ENCODE measurements around the gene VPS26C.

DNA sequence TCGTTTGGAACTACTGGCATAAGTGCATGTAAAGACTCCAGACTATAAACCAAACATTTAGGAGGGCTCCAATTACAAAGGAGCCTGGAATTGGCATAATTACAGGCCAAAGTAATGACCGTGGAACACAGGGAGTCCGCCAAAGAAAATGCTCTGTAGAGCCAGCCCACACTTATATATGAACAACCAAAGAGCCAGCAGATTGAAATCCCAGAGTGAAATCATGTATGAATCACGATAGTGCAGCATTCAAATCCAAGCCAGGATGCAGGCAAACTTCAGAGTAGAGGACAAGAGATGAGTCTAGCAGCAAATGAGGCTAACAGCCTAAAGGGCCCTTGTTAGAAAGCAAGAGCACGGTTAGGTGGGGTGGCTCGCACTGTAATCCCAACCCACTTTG, 13.1 kb downstream of the VPS26C start:
- TF ChIP-seq, protein P1, sequence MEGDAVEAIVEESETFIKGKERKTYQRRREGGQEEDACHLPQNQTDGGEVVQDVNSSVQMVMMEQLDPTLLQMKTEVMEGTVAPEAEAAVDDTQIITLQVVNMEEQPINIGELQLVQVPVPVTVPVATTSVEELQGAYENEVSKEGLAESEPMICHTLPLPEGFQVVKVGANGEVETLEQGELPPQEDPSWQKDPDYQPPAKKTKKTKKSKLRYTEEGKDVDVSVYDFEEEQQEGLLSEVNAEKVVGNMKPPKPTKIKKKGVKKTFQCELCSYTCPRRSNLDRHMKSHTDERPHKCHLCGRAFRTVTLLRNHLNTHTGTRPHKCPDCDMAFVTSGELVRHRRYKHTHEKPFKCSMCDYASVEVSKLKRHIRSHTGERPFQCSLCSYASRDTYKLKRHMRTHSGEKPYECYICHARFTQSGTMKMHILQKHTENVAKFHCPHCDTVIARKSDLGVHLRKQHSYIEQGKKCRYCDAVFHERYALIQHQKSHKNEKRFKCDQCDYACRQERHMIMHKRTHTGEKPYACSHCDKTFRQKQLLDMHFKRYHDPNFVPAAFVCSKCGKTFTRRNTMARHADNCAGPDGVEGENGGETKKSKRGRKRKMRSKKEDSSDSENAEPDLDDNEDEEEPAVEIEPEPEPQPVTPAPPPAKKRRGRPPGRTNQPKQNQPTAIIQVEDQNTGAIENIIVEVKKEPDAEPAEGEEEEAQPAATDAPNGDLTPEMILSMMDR (IDR thresholded peaks at IDR 0.05): no peak
- no peak for TF ChIP-seq NFYB (CRISPR knock-in tag; conservative IDR thresholded peaks at IDR 0.05; ENCODE audit: low read depth)
- no peak for TF ChIP-seq ZNF263 (CRISPR knock-in tag; IDR thresholded peaks at IDR 0.05; ENCODE audit: low read depth)
- TF ChIP-seq, protein P2, sequence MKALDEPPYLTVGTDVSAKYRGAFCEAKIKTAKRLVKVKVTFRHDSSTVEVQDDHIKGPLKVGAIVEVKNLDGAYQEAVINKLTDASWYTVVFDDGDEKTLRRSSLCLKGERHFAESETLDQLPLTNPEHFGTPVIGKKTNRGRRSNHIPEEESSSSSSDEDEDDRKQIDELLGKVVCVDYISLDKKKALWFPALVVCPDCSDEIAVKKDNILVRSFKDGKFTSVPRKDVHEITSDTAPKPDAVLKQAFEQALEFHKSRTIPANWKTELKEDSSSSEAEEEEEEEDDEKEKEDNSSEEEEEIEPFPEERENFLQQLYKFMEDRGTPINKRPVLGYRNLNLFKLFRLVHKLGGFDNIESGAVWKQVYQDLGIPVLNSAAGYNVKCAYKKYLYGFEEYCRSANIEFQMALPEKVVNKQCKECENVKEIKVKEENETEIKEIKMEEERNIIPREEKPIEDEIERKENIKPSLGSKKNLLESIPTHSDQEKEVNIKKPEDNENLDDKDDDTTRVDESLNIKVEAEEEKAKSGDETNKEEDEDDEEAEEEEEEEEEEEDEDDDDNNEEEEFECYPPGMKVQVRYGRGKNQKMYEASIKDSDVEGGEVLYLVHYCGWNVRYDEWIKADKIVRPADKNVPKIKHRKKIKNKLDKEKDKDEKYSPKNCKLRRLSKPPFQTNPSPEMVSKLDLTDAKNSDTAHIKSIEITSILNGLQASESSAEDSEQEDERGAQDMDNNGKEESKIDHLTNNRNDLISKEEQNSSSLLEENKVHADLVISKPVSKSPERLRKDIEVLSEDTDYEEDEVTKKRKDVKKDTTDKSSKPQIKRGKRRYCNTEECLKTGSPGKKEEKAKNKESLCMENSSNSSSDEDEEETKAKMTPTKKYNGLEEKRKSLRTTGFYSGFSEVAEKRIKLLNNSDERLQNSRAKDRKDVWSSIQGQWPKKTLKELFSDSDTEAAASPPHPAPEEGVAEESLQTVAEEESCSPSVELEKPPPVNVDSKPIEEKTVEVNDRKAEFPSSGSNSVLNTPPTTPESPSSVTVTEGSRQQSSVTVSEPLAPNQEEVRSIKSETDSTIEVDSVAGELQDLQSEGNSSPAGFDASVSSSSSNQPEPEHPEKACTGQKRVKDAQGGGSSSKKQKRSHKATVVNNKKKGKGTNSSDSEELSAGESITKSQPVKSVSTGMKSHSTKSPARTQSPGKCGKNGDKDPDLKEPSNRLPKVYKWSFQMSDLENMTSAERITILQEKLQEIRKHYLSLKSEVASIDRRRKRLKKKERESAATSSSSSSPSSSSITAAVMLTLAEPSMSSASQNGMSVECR (CRISPR knock-in tag; IDR thresholded peaks at IDR 0.05; ENCODE audit: borderline replicate concordance): no peak
- TF ChIP-seq, protein P3, sequence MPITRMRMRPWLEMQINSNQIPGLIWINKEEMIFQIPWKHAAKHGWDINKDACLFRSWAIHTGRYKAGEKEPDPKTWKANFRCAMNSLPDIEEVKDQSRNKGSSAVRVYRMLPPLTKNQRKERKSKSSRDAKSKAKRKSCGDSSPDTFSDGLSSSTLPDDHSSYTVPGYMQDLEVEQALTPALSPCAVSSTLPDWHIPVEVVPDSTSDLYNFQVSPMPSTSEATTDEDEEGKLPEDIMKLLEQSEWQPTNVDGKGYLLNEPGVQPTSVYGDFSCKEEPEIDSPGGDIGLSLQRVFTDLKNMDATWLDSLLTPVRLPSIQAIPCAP (CRISPR knock-in tag; IDR thresholded peaks at IDR 0.05): no peak
- TF ChIP-seq FOXJ3 (CRISPR knock-in tag; IDR thresholded peaks at IDR 0.05; ENCODE audit: borderline replicate concordance): no peak
- no peak for TF ChIP-seq SMAD3 (CRISPR knock-in tag; IDR thresholded peaks at IDR 0.05; ENCODE audit: borderline replicate concordance)
- TF ChIP-seq, protein P4, sequence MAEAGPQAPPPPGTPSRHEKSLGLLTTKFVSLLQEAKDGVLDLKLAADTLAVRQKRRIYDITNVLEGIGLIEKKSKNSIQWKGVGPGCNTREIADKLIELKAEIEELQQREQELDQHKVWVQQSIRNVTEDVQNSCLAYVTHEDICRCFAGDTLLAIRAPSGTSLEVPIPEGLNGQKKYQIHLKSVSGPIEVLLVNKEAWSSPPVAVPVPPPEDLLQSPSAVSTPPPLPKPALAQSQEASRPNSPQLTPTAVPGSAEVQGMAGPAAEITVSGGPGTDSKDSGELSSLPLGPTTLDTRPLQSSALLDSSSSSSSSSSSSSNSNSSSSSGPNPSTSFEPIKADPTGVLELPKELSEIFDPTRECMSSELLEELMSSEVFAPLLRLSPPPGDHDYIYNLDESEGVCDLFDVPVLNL (CRISPR knock-in tag; IDR thresholded peaks at IDR 0.05; ENCODE audit: borderline replicate concordance, low read depth): no peak
- no peak for TF ChIP-seq JUN (CRISPR knock-in tag; IDR thresholded peaks at IDR 0.05)
- TF ChIP-seq, protein P5, sequence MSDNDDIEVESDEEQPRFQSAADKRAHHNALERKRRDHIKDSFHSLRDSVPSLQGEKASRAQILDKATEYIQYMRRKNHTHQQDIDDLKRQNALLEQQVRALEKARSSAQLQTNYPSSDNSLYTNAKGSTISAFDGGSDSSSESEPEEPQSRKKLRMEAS (CRISPR knock-in tag; IDR thresholded peaks at IDR 0.05): no peak
- TF ChIP-seq, protein P6, sequence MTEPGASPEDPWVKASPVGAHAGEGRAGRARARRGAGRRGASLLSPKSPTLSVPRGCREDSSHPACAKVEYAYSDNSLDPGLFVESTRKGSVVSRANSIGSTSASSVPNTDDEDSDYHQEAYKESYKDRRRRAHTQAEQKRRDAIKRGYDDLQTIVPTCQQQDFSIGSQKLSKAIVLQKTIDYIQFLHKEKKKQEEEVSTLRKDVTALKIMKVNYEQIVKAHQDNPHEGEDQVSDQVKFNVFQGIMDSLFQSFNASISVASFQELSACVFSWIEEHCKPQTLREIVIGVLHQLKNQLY (CRISPR knock-in tag; IDR thresholded peaks at IDR 0.05): no peak
- no peak for TF ChIP-seq NFE2L1 (CRISPR knock-in tag; IDR thresholded peaks at IDR 0.05)
